HFF-Myc (cell line): ENCODE data around the gene PALLD.

ENCODE experiments used
- DNase-seq: peaks from one replicate; pipeline ENCODE4 v3.0.0-alpha.2; 2011; ENCODE audit warnings: low read depth; ENCODE audit errors: extremely low read depth
- H3K4me3 ChIP-seq: replicated peaks from 2 replicates; pipeline ENCODE4 v1.5.1; 2011; ENCODE audit warnings: low read depth, mild to moderate bottlenecking, control low read depth, low read length
- TF ChIP-seq, protein P1 (sequence below): IDR thresholded peaks from 2 replicates; pipeline ENCODE4 v1.5.1; 2012; ENCODE audit warnings: mild to moderate bottlenecking, low read depth, low read length, control low read depth; ENCODE audit errors: missing control alignments

PALLD gene

DNA sequence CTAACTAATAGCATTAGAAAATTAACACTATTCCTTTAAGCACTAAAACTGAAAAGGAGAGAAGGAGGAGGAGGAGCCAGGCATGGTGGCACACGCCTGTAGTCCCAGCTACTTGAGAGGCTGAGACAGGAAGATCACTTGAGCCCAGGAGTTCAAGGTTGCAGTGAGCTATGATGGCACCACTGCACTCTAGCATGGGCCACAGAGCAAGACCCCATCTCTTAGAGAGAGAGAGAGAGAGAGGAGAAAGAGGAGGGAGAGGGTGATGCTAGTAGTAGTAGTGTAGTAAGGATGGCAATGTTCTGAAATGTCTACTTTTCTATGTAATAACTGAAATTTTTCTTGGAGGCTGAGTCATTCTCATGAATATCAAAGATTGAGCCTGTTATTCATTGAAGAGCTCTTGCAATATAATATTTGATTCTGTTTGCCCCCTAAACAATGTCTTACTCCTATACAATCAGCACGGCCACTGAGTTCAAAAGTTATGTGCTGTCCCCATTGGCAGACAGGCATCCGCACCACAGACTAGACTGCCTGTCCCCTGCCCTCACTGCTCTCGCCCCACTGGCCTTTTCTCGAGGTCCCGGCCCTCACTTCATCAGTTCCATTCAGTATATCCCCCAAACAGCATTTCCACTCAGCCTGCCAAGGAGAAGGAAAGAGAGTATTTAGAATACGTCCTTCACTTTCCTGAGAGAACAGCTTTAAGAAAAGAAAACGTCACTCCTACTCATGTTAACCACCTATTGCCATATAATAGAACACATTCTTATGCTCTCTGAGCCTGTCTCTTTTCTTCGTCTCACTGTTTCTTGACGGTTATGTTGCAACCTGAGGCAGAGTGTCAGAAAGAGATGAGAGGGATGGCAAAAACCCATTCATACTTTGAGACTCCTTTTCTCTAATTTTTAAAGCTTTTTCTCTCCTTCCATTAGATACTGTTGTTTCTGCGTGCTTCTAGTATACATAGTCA, 238.1 kb downstream of the PALLD start:
- no peak overlapping the region for H3K4me3 ChIP-seq
- TF ChIP-seq, protein P1, sequence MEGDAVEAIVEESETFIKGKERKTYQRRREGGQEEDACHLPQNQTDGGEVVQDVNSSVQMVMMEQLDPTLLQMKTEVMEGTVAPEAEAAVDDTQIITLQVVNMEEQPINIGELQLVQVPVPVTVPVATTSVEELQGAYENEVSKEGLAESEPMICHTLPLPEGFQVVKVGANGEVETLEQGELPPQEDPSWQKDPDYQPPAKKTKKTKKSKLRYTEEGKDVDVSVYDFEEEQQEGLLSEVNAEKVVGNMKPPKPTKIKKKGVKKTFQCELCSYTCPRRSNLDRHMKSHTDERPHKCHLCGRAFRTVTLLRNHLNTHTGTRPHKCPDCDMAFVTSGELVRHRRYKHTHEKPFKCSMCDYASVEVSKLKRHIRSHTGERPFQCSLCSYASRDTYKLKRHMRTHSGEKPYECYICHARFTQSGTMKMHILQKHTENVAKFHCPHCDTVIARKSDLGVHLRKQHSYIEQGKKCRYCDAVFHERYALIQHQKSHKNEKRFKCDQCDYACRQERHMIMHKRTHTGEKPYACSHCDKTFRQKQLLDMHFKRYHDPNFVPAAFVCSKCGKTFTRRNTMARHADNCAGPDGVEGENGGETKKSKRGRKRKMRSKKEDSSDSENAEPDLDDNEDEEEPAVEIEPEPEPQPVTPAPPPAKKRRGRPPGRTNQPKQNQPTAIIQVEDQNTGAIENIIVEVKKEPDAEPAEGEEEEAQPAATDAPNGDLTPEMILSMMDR, result no peak
- DNase-seq, result no peak

DNA sequence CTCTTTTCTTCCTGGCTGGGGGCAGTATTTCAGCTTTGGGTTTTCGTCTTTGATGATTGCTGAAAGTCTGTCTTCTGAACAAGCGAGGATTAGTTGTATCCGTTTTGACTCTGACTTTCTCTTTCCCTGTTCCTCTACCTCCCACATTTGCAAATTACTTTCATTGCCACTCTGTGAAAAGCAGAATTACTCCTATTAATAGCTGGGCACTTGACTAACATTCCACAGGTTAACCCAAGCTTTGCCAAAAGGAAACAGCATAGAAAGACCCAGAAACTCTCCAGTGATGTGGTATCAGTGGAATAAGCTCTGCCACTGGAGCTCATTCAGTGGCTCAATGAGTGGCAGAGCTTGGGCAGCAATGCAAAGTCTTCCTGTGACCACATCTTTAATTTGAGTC, 238.9 kb downstream of the PALLD start:
- no peak overlapping the region for H3K4me3 ChIP-seq
- TF ChIP-seq, protein P1, result no peak
- DNase-seq, result no peak

DNA sequence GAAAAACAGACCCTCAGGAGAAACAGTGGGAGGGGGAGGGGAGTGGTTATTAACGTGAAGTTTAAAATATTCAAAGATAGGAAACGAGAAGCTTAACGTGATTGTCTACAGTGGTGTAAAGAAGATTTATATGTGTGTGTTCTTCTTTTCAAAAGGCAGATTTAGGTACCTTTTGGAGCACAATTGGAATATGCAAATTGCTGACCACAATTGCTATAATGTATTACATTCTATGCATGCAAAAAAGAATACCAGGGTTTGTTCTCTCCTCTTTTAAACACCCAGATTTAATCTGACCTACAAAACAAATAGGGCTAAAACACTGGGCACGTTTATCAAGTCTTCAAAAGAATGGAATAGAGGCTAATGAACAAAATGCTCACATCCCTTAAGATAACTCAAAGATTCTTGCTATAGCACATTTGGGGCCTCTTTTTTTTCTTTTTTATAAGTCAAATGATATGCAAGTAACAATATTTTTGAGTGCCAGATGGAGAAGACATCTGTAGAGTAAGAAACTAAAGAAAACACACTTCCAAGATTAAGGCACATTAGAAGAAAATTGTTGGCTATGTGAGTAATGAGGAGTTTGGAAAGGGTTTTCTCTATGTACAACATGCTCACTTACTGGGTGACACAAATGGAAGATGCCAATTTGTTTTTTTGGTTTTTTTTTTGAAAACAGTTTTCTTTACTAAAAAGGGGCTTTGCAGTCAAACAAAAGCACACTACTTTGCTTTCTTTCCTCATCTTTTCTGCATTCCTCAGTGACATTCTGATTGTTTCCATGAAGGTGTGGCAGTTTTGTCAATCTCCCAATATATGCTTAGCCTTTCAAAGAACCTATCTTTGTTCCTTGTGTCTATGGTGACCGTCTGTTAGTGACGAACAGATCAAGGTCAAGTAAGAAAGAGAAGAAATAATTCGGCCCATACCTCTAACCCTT, 240.3 kb downstream of the PALLD start:
- no peak for DNase-seq
- TF ChIP-seq, protein P1, result no peak
- H3K4me3 ChIP-seq, result no peak overlapping the region

DNA sequence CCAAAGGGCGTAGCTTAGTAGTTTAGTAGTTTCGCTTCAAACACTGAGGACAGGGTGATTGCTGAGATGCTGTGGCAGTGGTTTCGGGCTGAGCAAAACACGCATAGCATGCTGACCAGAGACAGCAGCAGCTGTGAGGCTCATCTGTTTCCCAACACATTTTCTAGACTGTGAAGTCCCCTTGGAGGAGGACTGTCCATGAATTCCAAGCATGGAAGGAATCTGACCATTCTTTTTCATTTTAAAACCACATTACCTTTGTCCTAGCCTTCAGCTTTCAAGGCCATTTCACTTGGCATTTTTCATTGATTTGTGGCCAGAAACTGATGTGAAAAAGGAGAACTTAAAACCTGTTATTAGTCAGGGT, 240.9 kb downstream of the PALLD start:
- DNase-seq, result no peak
- H3K4me3 ChIP-seq, result no peak overlapping the region
- TF ChIP-seq, protein P1, result no peak

DNA sequence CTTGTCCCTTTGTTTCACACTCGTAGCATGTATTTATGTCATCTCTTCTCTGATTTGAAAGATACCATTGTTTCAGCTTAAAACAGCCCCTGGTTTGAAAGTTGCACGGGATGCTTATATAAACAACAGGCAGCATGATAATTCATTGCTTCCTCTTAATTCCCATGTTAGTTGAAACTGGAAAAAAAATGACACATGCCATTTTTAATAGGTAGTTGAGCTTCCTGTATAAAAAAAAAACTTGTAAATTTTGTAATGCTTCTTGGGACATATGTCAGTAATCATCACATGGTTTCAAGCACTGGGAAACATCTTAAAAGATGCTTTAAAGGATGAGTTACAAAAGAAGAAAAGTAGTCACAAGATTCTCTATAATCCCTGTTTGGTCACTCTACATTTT, 243.0 kb downstream of the PALLD start:
- no peak for DNase-seq
- TF ChIP-seq, protein P1, result no peak
- no peak overlapping the region for H3K4me3 ChIP-seq

DNA sequence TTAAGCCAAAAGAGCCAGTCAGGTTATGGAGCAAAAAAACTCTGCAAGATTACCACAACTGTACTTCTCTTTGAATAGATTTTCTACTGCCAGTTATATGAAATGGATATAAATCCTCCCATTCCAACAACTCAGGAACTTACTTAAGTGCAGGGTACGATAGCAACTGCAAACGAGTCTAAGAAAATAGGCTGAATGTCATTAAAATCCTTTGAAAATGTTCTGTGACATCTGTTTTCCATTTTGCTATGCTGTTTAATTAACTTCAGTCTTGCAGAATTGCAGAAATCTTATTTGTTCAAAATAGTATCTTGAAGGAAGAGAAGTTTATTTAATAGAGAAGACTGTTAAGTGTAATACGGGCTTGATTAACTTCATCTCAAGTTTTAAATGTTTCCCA, 243.8 kb downstream of the PALLD start:
- TF ChIP-seq, protein P1, result no peak

More for the DNA sequence above, 243.8 kb downstream of the PALLD start:
- DNase-seq, result no peak
- no peak overlapping the region for H3K4me3 ChIP-seq
